Measurements from ENCODE around the gene GLDN. TPM values are rescaled to one million over a fixed set of nuclear protein-coding genes. Genes with fewer than 3 reads are reported as not detected.

The GLDN gene
- total RNA-seq, 3 donors from 2014 or later: 0.18 TPM; not detected in 2

DNA sequence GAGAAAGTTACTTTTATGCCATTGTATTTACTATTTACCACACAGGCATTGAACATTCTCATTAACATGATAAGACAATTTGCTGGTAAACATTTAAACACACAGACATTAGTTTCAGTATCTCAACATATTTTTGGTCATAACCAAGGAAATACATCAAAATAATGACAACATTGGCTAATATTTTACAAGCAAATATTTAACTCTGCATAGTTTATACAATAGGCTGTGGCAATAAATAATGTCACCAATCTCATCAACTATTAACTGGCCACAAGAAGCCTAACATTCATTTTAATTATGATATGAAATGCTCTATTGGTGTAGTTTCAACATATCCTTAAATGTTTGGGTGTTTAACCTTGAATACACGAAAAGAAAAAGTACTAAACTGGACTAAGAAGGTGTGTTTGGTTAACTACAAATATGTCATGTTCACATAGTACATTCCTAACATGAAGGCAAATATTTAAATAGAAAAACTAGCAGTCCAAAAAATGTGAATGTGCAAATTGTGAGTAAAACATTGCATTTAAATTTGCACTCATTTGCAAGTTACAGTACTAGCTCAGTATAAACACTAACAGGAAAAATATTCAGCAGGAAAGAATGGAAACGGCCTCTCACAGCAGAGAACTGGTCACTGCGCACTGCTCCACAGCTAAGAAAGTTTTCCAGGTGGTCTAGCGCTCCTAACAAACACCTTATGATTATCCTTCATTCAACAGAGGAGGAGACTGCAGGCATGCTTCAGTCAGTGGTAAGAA lies 106.6 kb downstream of the GLDN start:
- Mint-ChIP-seq H3K36me3 (ENCODE audit: insufficient read depth) (peaks cover 6% of the 10 kb centered on the region), H3K9me3 (no peaks in the 10 kb centered on the region), H3K4me1 (ENCODE audit: low read depth) (no peaks in the 10 kb centered on the region), H3K4me3 (no peak overlapping the region), H3K27me3 (ENCODE audit: low read depth) (no peaks in the 10 kb centered on the region)
- no peak for ATAC-seq
- no peak for DNase-seq

DNA sequence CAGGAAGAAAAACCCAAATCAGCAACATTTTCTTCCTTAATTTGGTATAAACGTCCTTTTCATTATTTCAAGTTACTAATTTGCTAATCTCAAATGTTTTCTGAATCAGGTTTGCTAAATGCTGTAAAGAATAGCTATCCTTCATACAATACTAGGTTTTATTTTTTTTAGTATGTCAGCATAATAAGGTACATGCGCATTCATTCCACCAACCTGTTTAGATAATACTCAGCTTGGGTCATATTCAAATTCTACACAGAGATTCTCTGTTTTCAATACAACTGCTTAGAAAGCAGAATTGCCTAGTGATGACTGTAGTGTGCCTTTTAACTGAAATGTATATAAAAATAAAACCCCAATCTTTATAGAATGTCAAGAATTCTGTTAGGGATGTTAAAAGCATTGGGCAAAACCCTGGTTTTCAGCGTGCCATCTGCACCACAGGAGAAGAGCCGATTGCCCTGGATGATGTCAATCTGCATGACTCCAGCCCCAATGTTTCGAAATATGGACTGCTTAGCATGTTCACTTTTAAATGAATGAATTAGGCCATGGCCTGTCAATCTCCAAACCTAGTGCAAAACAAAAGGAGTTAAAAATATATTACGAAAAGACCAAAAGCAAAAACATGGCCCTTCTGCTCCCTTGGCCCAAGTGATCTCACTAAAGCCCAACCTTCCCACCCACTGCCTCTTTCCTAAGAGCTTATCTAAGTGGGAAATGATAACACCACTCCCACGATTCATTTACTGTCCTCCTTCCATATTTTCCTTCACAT lies 107.4 kb downstream of the GLDN start:
- Mint-ChIP-seq H3K27me3 (ENCODE audit: low read depth) (no peaks in the 10 kb centered on the region), H3K4me1 (ENCODE audit: low read depth) (no peaks in the 10 kb centered on the region), H3K9me3 (no peaks in the 10 kb centered on the region), H3K36me3 (ENCODE audit: insufficient read depth) (peaks cover 6% of the 10 kb centered on the region), H3K4me3 (no peak overlapping the region)
- ATAC-seq (no peak), DNase-seq (no peak)

DNA sequence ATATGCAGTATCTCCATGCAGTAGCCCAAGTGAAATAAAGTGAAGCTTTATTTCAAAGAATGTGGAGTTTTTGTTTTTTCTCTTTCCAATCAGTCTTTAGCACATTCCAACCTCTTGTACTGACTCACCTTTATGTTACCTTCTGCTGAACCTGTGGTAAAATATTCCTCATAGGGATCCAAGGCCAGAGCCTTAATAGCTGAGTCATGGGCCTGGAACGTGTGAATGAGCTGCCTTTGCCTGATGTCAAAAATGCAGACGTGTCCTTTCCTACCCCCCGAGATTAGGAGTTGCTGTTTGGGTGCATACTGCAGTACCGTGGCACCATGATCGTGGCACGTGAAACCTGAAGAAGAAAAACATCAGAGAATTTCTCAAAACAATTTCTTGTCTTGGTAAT lies 108.5 kb downstream of the GLDN start:
- H3K27me3 Mint-ChIP-seq (ENCODE audit: low read depth): no peaks in the 10 kb centered on the region
- ATAC-seq (no peak), DNase-seq (no peak)
- no peaks in the 10 kb centered on the region for H3K4me1 Mint-ChIP-seq (ENCODE audit: low read depth)
- H3K9me3 Mint-ChIP-seq: no peaks in the 10 kb centered on the region
- H3K4me3 Mint-ChIP-seq: no peak overlapping the region
- peaks cover 6% of the 10 kb centered on the region for H3K36me3 Mint-ChIP-seq (ENCODE audit: insufficient read depth)

Other genes with a start within 250 kb of the GLDN start
- gene TNFAIP8L3, start 246.7 kb upstream of the GLDN start, total RNA-seq: under 1 TPM in 2 of 3 donors, not detected in 1; 0.15 to 0.22 TPM
- under 1 TPM in 1 of 3 donors, not detected in 2; 0.40 TPM for gene CYP19A1, start 3.1 kb upstream of the GLDN start, total RNA-seq

Data from activated T-cell treated with anti-CD3 and anti-CD28 coated beads, Interleukin-2, amount 50 U/mL, for 4 hours (primary cell).